ENCODE results near the gene ARMC2. TPM values are rescaled to one million over a fixed set of nuclear protein-coding genes. Genes with fewer than 3 reads are reported as not detected.

ARMC2 gene
- total RNA-seq, 1 experiment from 2014 or later: 12.6 TPM

DNA sequence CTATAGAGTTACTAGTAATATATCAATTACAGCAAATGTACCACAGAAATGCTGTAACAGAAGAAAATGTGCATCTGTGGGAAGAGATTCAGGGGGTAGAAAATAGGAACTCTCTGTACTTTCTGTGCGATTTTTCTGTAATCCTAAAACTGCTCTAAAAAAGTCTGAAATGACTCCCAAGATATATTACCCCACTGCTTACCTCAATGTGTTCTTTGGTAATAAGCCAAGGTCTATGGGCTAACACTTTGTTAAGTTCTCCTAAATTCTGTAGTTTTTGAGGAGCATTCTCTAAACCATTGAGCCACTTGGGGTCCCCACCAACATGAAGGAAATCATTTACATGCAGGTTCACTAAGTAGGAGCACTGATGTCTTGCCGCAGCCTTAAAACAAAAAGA is 152.1 kb downstream of the ARMC2 start:
- H3K4me3 ChIP-seq (ENCODE audit: low read depth, low read length, poor library complexity, severe bottlenecking): no peak overlapping the region
- BruUV-seq (replicated peaks): no TSS peak
- H3K27ac ChIP-seq (ENCODE audit: low read depth, low read length, poor library complexity, severe bottlenecking): no peak overlapping the region
- no peak for TF ChIP-seq EZH2 (IDR thresholded peaks at IDR 0.05; ENCODE audit: borderline replicate concordance, low read depth, low read length, poor library complexity, severe bottlenecking)
- TF ChIP-seq, protein P1, sequence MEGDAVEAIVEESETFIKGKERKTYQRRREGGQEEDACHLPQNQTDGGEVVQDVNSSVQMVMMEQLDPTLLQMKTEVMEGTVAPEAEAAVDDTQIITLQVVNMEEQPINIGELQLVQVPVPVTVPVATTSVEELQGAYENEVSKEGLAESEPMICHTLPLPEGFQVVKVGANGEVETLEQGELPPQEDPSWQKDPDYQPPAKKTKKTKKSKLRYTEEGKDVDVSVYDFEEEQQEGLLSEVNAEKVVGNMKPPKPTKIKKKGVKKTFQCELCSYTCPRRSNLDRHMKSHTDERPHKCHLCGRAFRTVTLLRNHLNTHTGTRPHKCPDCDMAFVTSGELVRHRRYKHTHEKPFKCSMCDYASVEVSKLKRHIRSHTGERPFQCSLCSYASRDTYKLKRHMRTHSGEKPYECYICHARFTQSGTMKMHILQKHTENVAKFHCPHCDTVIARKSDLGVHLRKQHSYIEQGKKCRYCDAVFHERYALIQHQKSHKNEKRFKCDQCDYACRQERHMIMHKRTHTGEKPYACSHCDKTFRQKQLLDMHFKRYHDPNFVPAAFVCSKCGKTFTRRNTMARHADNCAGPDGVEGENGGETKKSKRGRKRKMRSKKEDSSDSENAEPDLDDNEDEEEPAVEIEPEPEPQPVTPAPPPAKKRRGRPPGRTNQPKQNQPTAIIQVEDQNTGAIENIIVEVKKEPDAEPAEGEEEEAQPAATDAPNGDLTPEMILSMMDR (conservative IDR thresholded peaks at IDR 0.05; ENCODE audit: low read depth, low read length): no peak
- H3K4me1 ChIP-seq (ENCODE audit: insufficient read depth, low read length, poor library complexity, severe bottlenecking): peaks cover 4% of the 10 kb centered on the region
- DNase-seq (ENCODE audit: low spot score): no peak
- no peaks in the 10 kb centered on the region for H3K36me3 ChIP-seq (ENCODE audit: insufficient read depth, low read length, poor library complexity, severe bottlenecking)
- no peaks in the 10 kb centered on the region for H3K27me3 ChIP-seq (replicated peaks; ENCODE audit: insufficient read depth, low read depth, low read length, poor library complexity)
- POLR2A ChIA-PET (ENCODE audit: low non-redundant PET): no interaction called here
- CTCF ChIA-PET: no interaction called here
- intact Hi-C loops (cut with micrococcal nuclease; ENCODE audit: unreplicated experiment): no loop called here
- H3K9me3 ChIP-seq (ENCODE audit: low read depth, low read length, poor library complexity, severe bottlenecking): no peaks in the 10 kb centered on the region

DNA sequence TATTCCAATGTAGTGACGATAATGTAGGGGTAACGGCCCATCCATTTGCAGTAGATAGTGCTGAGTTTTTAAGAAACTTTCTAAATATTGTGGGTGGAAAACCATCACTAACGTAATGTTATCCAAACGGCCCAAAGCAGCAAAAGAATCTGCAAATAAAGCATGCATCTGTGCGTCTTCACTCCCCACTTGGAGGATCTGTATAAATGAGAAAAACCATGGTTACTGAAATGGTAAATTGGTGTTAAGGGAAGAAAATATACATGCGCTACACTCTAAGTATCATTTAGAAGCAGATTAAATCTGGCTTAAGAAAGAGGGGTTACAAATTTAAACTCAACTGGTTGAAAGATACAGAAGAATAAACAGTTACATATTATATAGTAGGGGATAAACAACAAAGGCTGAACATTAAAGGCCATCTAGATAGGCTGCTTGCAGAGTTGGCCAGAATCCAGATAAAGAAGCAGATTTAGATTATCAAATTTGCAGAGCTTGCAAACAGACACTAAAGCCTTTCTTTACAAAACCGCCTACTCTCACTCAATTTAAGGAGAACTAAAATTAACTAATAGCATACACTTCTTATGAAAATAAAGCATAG is 153.2 kb downstream of the ARMC2 start:
- DNase-seq (ENCODE audit: low spot score): peak; percentile 24

DNA sequence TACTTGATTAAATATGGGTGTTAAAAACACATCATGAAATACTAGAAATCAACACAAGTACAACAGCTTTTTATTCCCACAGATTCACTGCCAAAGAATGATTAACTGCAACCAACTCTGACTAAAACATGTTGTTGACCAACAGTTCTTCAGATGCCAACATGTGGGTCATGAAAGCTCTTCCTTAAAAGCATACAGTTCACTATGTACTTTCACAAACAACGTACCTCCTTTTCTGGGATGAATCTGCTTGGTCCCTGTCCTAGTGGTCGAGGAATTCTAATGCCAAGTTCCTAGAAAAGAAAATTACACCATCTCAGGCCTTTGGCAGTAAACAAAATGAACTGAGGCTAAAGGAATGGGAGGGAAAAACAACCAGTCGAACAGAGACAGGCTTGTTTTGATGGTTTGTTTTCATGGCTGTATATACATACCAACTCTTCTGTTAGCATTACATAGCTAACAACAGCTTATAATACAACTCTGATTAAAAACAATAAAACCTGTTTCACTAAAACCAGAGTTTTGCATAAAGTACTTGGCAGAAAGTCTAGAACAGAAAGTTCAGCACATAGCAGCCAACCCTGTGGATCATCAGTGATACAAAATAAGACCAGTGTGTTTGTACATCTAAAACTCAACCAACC is 154.0 kb downstream of the ARMC2 start:
- TF ChIP-seq, protein P1 (conservative IDR thresholded peaks at IDR 0.05; ENCODE audit: low read depth, low read length): no peak
- TF ChIP-seq EZH2 (IDR thresholded peaks at IDR 0.05; ENCODE audit: borderline replicate concordance, low read depth, low read length, poor library complexity, severe bottlenecking): no peak
- BruUV-seq (replicated peaks): no TSS peak
- POLR2A ChIA-PET (ENCODE audit: low non-redundant PET): no interaction called here
- Histone ChIP-seq H3K36me3 (ENCODE audit: insufficient read depth, low read length, poor library complexity, severe bottlenecking) (no peaks in the 10 kb centered on the region), H3K27ac (ENCODE audit: low read depth, low read length, poor library complexity, severe bottlenecking) (no peak overlapping the region), H3K4me1 (ENCODE audit: insufficient read depth, low read length, poor library complexity, severe bottlenecking) (peaks cover 4% of the 10 kb centered on the region), H3K27me3 (replicated peaks; ENCODE audit: insufficient read depth, low read depth, low read length, poor library complexity) (no peaks in the 10 kb centered on the region), H3K4me3 (ENCODE audit: low read depth, low read length, poor library complexity, severe bottlenecking) (no peak overlapping the region), H3K9me3 (ENCODE audit: low read depth, low read length, poor library complexity, severe bottlenecking) (no peaks in the 10 kb centered on the region)
- intact Hi-C loops (cut with micrococcal nuclease; ENCODE audit: unreplicated experiment): no loop called here
- DNase-seq (ENCODE audit: low spot score): no peak
- CTCF ChIA-PET: no interaction called here

More for the DNA sequence above, 153.2 kb downstream of the ARMC2 start:
- Histone ChIP-seq H3K27ac (ENCODE audit: low read depth, low read length, poor library complexity, severe bottlenecking) (no peak overlapping the region), H3K9me3 (ENCODE audit: low read depth, low read length, poor library complexity, severe bottlenecking) (no peaks in the 10 kb centered on the region), H3K27me3 (replicated peaks; ENCODE audit: insufficient read depth, low read depth, low read length, poor library complexity) (no peaks in the 10 kb centered on the region), H3K4me1 (ENCODE audit: insufficient read depth, low read length, poor library complexity, severe bottlenecking) (peaks cover 4% of the 10 kb centered on the region), H3K4me3 (ENCODE audit: low read depth, low read length, poor library complexity, severe bottlenecking) (no peak overlapping the region), H3K36me3 (ENCODE audit: insufficient read depth, low read length, poor library complexity, severe bottlenecking) (no peaks in the 10 kb centered on the region)
- intact Hi-C loops (cut with micrococcal nuclease; ENCODE audit: unreplicated experiment): no loop called here
- ChIA-PET POLR2A (ENCODE audit: low non-redundant PET) (no interaction called here), CTCF (no interaction called here)
- TF ChIP-seq EZH2 (IDR thresholded peaks at IDR 0.05; ENCODE audit: borderline replicate concordance, low read depth, low read length, poor library complexity, severe bottlenecking): no peak
- TF ChIP-seq, protein P1 (conservative IDR thresholded peaks at IDR 0.05; ENCODE audit: low read depth, low read length): no peak
- BruUV-seq (replicated peaks): no TSS peak
